Measurements from ENCODE around the gene GAS6.
"Not testable (repeated sequence)": the region's sequence is repeated elsewhere in the genome, so short reads cannot be mapped to it uniquely, and the experiment has no call there.

GAS6 gene

GRCh38 chr13:113838711-113839201 lies 25.1 kb downstream of the GAS6 start:
- H3K4me3 ChIP-seq: no peak overlapping the region
- peaks cover 0 to 28% (median 4%) of the 10 kb centered on the region in 11 experiments; a peak in 9 of 22 replicates for H3K27me3 ChIP-seq
- H3K27ac ChIP-seq: peak overlapping the region in 1 of 11 experiments; percentile 15; a peak in 1 of 22 replicates
- H3K9ac ChIP-seq: no peak overlapping the region; a peak in 1 of 22 replicates
- no peak for TF ChIP-seq Cebpa-rat (IDR thresholded peaks at IDR 0.05)
- H3K4me2 ChIP-seq: peak overlapping the region in 10 of 11 experiments; percentile 75 to 92 (median 82); a peak in 19 of 22 replicates
- H3K36me3 ChIP-seq: peaks cover 0 to 59% (median 21%) of the 10 kb centered on the region in 11 experiments; a peak in 18 of 22 replicates
- peaks cover 56 to 89% (median 85%) of the 10 kb centered on the region in 10 experiments for H3K4me1 ChIP-seq
- H3K9me3 ChIP-seq (replicated peaks in 1 of 11): peaks cover 0 to 17% (median 0%) of the 10 kb centered on the region in 11 experiments; a peak in 7 of 22 replicates
- H4K20me1 ChIP-seq: peaks cover 58 to 88% (median 82%) of the 10 kb centered on the region in 11 experiments; a peak in 21 of 22 replicates

- no peak for TF ChIP-seq Cebpa-rat (IDR thresholded peaks at IDR 0.05)
- H3K4me1 ChIP-seq: peaks cover 49 to 79% (median 75%) of the 10 kb centered on the region in 10 experiments
- peaks cover 63 to 88% (median 83%) of the 10 kb centered on the region in 11 experiments; a peak in 21 of 22 replicates for H4K20me1 ChIP-seq
- peaks cover 7 to 59% (median 31%) of the 10 kb centered on the region in 11 experiments; a peak in 20 of 22 replicates for H3K36me3 ChIP-seq
- H3K4me2 ChIP-seq: peak overlapping the region; percentile 63 to 92 (median 82)
- H3K4me3 ChIP-seq: 0 out of 20 replicates have a peak overlapping the region, but pooled peaks of 1 of the 10 experiments have one; percentile 11
- H3K9me3 ChIP-seq (replicated peaks in 1 of 11): peaks cover 0 to 10% (median 0%) of the 10 kb centered on the region in 11 experiments; a peak in 6 of 22 replicates
- peaks cover 0 to 28% (median 4%) of the 10 kb centered on the region in 11 experiments; a peak in 5 of 22 replicates for H3K27me3 ChIP-seq
- H3K9ac ChIP-seq: peak overlapping the region; percentile 11 to 66 (median 50); a peak in 18 of 22 replicates
- H3K27ac ChIP-seq: peak overlapping the region; percentile 6 to 77 (median 69); a peak in 20 of 22 replicates
Observed at GRCh38 chr13:113837560-113838355, 26.1 kb downstream of the GAS6 start.

GRCh38 chr13:113836768-113837559 lies 26.9 kb downstream of the GAS6 start:
- Histone ChIP-seq H3K27me3 (peaks cover 0 to 28% (median 0%) of the 10 kb centered on the region in 11 experiments; a peak in 4 of 22 replicates), H3K4me1 (peaks cover 49 to 72% (median 67%) of the 10 kb centered on the region in 10 experiments), H3K4me2 (peak overlapping the region; percentile 63 to 92 (median 82)), H3K27ac (peak overlapping the region; percentile 6 to 77 (median 69); a peak in 21 of 22 replicates), H3K9ac (peak overlapping the region; percentile 11 to 66 (median 50); a peak in 18 of 22 replicates), H3K9me3 (replicated peaks in 1 of 11) (peaks cover 0 to 2% (median 0%) of the 10 kb centered on the region in 11 experiments; a peak in 3 of 22 replicates), H3K36me3 (peaks cover 7 to 62% (median 36%) of the 10 kb centered on the region in 11 experiments; a peak in 21 of 22 replicates), H3K4me3 (no peak overlapping the region), H4K20me1 (peaks cover 71 to 88% (median 83%) of the 10 kb centered on the region in 11 experiments; a peak in 21 of 22 replicates)
- no peak for TF ChIP-seq Cebpa-rat (IDR thresholded peaks at IDR 0.05)

GRCh38 chr13:113835461-113836270 lies 28.2 kb downstream of the GAS6 start:
- Histone ChIP-seq H3K27ac (no peak overlapping the region), H3K36me3 (peaks cover 13 to 69% (median 39%) of the 10 kb centered on the region in 11 experiments; a peak in 21 of 22 replicates), H3K4me3 (no peak overlapping the region), H3K27me3 (peaks cover 0 to 24% (median 0%) of the 10 kb centered on the region in 11 experiments; a peak in 4 of 22 replicates), H3K4me2 (peak overlapping the region in 10 of 11 experiments; percentile 27 to 65 (median 56); a peak in 17 of 22 replicates), H3K4me1 (peaks cover 40 to 59% (median 56%) of the 10 kb centered on the region in 10 experiments), H3K9me3 (replicated peaks in 1 of 11) (no peaks in the 10 kb centered on the region), H4K20me1 (peaks cover 82 to 91% (median 86%) of the 10 kb centered on the region in 11 experiments; a peak in 21 of 22 replicates), H3K9ac (no peak overlapping the region)
- no peak for TF ChIP-seq Cebpa-rat (IDR thresholded peaks at IDR 0.05)

- no peak overlapping the region for H3K9ac ChIP-seq
- H3K27me3 ChIP-seq: peaks cover 0 to 13% (median 0%) of the 10 kb centered on the region in 11 experiments; a peak in 2 of 22 replicates
- peaks cover 17 to 63% (median 41%) of the 10 kb centered on the region in 11 experiments for H3K36me3 ChIP-seq
- no peak overlapping the region for H3K27ac ChIP-seq
- TF ChIP-seq Cebpa-rat (IDR thresholded peaks at IDR 0.05): no peak
- peaks cover 79 to 91% (median 85%) of the 10 kb centered on the region in 11 experiments for H4K20me1 ChIP-seq
- no peak overlapping the region for H3K4me3 ChIP-seq
- H3K4me2 ChIP-seq: peak overlapping the region in 8 of 11 experiments; percentile 39 to 65 (median 56); a peak in 12 of 22 replicates
- H3K4me1 ChIP-seq: peaks cover 29 to 50% (median 46%) of the 10 kb centered on the region in 10 experiments
- no peaks in the 10 kb centered on the region for H3K9me3 ChIP-seq (replicated peaks in 1 of 11)
Observed at GRCh38 chr13:113834496-113835200, 29.2 kb downstream of the GAS6 start.

- H3K9me3 ChIP-seq (replicated peaks in 1 of 11); H3K27me3 ChIP-seq; H3K27ac ChIP-seq; H3K9ac ChIP-seq; H3K4me3 ChIP-seq: not testable (repeated sequence)
- Histone ChIP-seq H3K36me3 (peaks cover 23 to 63% (median 47%) of the 10 kb centered on the region in 11 experiments), H3K4me2 (peak overlapping the region in 1 of 11 experiments; percentile 65; a peak in 1 of 22 replicates), H4K20me1 (peaks cover 79 to 91% (median 85%) of the 10 kb centered on the region in 11 experiments), H3K4me1 (peaks cover 23 to 49% (median 39%) of the 10 kb centered on the region in 10 experiments)
Observed at GRCh38 chr13:113834006-113834405, 29.9 kb downstream of the GAS6 start.
